AG08396 (cell line): ENCODE data around the gene ZNF337.
"Not testable (repeated sequence)": the region's sequence is repeated elsewhere in the genome, so short reads cannot be mapped to it uniquely, and the experiment has no call there.

Experiments used
- DNase-seq: peaks from one replicate; pipeline ENCODE4 v3.0.0; 2012; ENCODE audit warnings: low spot score, mixed read lengths

Gene ZNF337

DNA sequence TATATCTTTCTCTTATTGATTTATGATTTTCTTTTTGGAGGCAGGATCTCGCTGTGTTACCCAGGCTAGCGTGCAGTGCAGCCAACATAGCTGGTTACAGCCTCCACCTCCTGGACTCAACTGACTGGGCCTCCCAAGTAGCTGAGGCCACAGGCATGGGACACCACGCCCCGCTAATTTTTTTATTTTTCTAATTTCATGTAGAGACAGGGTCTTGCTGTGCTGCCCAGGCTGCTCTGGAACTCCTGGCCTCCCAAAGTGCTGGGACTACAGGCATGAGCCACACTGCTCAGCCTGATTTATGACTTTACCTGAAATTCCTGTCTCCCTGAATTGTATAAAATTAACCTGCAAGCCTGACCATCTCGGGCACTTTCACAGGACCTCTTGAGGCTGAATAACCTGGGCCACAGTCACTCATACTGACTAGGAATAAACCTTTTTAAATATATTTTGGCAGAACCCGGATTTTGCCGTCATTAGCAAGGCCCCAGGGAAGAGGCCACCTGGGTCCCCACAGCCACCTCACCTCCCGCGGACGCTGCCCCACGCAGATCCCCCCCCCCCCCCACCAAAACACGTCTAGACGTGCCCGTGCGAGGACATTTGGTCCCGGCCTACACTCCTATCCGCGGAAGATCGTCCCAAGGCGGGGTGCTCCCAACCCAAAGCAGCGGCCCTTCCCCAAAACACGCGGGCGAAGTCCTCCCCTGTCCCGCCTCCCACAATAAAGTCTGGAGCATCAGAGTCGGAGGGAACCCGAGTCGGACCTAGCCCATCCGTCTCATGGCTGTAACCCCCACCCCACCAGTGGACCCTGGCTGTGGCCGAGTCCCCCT, 902 bp downstream of the ZNF337 start:
- DNase-seq, result peak; percentile 21

- DNase-seq, result no peak
These were observed 4.2 kb downstream of the ZNF337 start for GRCh38 chr20:25692499-25692898.

DNA sequence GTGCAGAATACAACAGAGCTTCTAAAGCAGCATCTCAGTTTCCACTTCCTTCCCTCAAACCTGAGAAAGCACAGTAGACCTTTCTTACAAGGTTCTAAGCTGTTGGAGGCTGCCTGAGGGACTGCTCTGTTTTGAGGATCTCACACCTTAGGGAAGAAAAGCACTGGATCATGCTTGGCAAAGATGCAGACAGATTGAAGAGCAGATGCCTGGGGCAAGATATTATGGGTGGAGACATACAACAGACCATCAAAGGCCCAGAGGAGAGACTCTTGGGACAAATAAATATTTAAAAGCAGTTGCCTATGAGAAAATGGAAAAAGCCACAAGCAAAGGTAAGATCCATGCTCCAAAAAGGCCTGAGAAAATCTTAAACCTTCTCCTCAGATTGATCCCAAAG, 6.2 kb downstream of the ZNF337 start:
- no peak for DNase-seq

DNA sequence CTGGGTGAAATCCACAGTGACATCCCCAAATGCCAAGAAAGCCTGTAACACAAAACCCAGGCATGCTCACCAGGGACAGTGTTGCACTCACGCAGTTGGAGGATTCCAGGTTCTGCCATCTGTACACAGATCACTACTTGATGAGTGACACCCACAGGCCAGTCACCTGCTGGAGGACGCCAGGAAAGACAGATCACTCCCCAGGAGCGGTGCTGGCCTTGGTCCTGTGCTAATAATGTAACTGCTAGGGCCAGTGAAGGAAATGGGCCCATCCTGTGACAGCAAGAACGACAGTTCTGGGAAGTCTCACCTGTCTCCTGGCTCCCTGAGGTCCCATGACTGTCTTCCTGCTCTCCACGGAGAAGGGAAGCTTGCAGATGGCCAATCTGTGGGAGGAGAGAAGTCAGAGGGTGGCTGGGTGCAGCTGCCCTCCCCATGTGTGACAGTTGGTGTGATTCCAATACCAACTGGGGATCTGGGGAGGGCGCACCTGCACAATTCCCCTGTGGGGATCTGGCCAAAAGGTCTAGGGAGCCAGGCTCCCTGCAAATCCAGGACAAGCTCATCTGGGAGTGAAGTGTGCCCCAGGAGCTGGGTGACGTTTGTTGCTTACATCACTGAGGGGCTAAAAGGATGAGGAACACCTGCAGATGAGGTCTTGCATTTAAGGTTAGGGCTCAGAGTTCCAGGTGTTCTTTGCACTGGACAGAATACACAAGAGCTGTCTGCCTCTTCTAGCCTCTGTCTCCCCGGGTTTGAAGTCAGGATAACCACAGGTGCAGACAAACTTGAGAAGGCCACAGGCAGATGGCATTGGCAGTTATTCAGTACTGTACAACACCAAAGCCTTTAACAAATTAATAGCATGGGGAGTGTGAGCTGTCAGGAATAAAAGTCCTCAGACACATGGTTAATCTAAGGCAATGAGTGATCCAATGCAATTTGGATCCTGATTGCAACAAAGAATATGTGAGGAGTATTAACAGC, 10.3 kb downstream of the ZNF337 start:
- DNase-seq, result no peak

- no peak for DNase-seq
These were observed 11.2 kb downstream of the ZNF337 start for GRCh38 chr20:25685276-25686080.

GRCh38 chr20:25683826-25684225, 12.8 kb downstream of the ZNF337 start:
- not testable (repeated sequence) for DNase-seq

- no peak for DNase-seq
These were observed 13.6 kb downstream of the ZNF337 start for GRCh38 chr20:25683050-25683449.

DNA sequence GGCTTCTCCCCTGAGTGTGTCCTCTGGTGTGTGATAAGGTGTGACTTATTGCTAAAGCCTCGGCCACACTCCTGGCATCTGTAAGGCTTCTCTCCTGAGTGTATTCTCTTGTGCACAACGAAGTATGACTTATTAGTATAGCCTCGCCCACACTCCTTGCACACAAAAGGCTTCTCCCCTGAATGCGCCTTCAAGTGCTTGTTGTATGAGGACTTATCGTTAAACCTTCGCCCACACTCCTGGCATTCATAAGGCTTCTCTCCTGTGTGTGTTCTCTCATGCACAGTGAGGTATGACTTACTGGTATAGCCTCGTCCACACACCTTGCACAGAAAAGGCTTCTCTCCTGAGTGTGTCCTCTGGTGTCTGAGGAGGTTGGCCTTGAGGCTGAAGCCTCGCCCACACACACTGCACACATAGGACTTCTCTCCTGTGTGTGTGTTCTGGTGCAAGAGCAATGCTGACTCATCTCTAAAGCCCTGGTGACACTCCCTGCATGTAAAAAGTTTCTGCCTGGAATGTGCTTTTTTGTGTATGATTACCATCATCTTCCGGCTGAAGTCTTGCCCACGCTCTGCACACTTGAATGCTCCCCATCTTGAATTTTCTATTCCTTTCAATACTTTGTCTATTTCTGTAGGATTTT, 20.4 kb downstream of the ZNF337 start:
- DNase-seq, result peak; percentile 58

DNA sequence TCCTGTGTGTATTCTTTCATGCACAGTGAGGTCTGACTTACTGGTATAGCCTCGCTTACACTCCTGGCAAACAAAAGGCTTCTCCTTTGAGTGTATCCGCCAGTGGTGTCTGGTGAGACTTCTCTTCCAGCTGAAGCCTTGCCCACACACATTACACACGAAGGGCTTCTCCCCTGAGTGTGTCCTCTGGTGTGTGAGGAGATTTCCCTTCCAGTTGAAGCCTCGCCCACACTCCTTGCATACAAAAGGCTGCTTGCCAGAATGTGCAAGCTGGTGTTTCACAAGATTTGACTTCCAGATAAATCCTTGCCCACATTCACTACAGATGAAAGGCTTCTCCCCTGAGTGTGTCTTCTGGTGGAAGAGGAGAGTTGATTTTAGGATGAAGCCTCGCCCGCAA, 21.5 kb downstream of the ZNF337 start:
- DNase-seq, result no peak

- no peak for DNase-seq
These were observed 23.9 kb downstream of the ZNF337 start for GRCh38 chr20:25672659-25673235.

GRCh38 chr20:25669826-25670422, 26.7 kb downstream of the ZNF337 start:
- peak; percentile 60 for DNase-seq

- DNase-seq, result no peak
These were observed 28.2 kb downstream of the ZNF337 start for GRCh38 chr20:25668446-25668845.

GRCh38 chr20:25659999-25660398, 36.7 kb downstream of the ZNF337 start:
- DNase-seq, result no peak

DNA sequence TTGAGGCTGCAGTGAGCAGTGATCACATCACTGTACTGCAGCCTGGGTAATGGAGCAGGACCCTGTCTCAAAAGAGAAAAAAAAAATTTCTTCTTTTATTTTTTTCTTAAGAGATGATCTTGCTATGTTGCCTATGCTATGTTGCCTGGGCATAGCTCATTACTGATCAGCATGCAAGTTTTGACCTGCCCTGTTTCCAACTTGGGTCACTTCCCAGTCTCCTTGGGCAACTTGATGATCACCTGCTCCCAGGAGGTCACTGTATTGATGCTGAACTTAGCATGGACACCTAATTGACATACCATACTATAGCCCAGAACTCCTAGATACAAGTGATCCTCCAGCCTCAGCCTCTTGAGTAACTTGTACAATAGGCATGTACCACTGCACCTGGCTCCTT, 42.2 kb downstream of the ZNF337 start:
- DNase-seq, result no peak

- DNase-seq, result not testable (repeated sequence)
These were observed 43.8 kb downstream of the ZNF337 start for GRCh38 chr20:25652866-25653265.

DNA sequence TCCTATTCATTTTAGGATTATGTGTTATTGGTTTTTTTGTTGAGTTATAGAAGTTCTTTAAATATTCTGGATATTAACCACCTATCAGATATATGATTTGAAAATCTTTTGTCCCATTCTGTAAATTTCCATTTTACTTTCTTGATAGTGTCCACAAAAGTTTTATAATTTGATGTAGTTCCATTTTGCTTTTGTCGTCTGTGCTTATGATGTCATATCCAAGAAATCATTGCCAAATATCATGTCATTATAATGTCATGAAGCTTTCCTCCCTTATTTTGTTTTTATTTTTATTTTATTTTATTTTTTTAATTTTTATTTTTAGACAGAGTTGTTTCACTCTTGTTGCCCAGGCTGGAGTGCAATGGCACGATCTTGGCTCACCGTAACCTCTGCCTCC, 51.8 kb downstream of the ZNF337 start:
- DNase-seq, result no peak

DNA sequence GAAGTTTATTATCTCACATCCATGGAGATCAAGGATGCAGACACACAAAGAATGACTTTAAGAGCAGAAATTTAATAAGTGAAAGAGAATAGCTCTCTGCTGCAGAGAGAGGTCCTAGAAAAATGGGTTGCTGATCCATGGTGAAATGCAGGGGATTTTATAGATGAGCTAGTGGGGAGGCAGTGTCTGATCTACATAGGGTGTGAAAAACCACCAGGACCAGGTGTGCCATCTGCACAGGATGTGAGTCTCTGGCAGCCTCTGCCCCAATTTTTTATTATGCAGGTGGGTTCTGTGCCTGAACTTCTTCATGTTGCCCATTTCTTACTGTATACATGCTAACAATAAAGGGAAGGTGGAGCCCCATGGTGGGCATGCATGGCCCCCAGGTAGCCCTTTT, 52.9 kb downstream of the ZNF337 start:
- DNase-seq, result no peak

DNA sequence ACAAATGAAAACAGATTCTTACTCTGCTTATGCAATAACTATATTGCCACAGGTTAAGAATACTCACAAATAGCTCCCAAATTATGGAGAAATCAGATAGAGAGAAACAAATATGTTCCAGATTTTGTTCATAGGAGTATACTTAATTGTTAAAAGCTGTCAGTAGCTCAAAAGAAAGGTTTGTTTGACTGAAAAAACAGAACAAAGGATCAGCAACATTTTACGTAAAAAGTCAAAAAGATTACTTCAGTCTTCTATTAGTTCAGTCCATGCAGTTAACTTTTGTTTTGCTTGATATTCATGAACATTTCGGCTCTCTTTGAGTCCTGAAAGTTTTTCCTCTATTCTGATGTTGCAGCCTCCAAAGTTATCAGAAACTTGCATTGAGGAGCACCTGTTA, 59.4 kb downstream of the ZNF337 start:
- DNase-seq, result no peak

GRCh38 chr20:25632940-25633790, 63.5 kb downstream of the ZNF337 start:
- DNase-seq, result no peak

DNA sequence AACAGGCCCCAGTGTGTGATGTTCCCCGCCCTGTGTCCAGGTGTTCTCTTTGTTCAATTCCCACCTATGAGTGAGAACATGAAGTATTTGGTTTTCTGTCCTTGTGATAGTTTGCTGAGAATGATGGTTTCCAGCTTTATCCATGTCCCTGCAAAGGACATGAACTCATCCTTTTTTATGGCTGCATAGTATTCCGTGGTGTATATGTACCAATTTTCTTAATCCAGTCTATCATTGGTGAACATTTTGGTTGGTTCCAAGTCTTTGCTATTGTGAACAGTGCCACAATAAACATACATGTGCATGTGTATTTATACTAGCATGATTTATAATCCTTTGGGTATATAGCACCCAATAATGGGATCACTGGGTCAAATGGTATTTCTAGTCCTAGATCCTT, 66.0 kb downstream of the ZNF337 start:
- not testable (repeated sequence) for DNase-seq
